HepG2 (cell line): Measurements from ENCODE around the gene SURF6. TPM values are rescaled to one million over a fixed set of nuclear protein-coding genes. Genes with fewer than 3 reads are reported as not detected.

Source experiments
- AKAP8 ChIP-seq: sonication (generic); formaldehyde crosslinking; IDR thresholded peaks from 2 replicates; pipeline ENCODE4 v1.5.1; 2020; ENCODE audit warnings: mild to moderate bottlenecking, missing genetic modification reagents
- ATF7-NPFF ChIP-seq: sonication (generic); formaldehyde crosslinking; IDR thresholded peaks from 2 replicates; pipeline ENCODE4 v1.8.1; 2023; ENCODE audit warnings: mild to moderate bottlenecking, low read depth, missing genetic modification reagents, moderate library complexity
- CTCF ChIP-seq: sonication (generic); formaldehyde crosslinking; IDR thresholded peaks from 2 replicates; pipeline ENCODE4 v1.5.0; 2020; ENCODE audit warnings: mild to moderate bottlenecking, missing genetic modification reagents, moderate library complexity
- GTF3A ChIP-seq: sonication (generic); formaldehyde crosslinking; conservative IDR thresholded peaks from 2 replicates; pipeline ENCODE4 v1.4.0; 2020; ENCODE audit warnings: mild to moderate bottlenecking, missing genetic modification reagents
- IKZF1 ChIP-seq: fragments of 450-650 bp; IDR thresholded peaks from 2 replicates; pipeline ENCODE4 v1.7.1; 2016
- MEIS1 ChIP-seq: sonication (generic); formaldehyde crosslinking; IDR thresholded peaks from 2 replicates; pipeline ENCODE4 v1.9.0; 2021; ENCODE audit warnings: mild to moderate bottlenecking, missing genetic modification reagents, moderate library complexity, borderline replicate concordance
- NFIB ChIP-seq: sonication (generic); formaldehyde crosslinking; IDR thresholded peaks from 2 replicates; pipeline ENCODE4 v1.9.0; 2021; ENCODE audit warnings: missing genetic modification reagents, mild to moderate bottlenecking, borderline replicate concordance
- POLR2AphosphoS2 ChIP-seq: IDR thresholded peaks from 2 replicates; pipeline ENCODE4 v1.6.1; 2011; ENCODE audit warnings: low read depth, low read length, improper control_type of control experiment
- ZFP90 ChIP-seq: sonication (generic); formaldehyde crosslinking; IDR thresholded peaks from 2 replicates; pipeline ENCODE4 v1.8.0; 2022; ENCODE audit warnings: missing genetic modification reagents, mild to moderate bottlenecking, inconsistent platforms, borderline replicate concordance
- ZNF160 ChIP-seq: sonication (generic); formaldehyde crosslinking; IDR thresholded peaks from 2 replicates; pipeline ENCODE4 v1.8.0; 2022; ENCODE audit warnings: mild to moderate bottlenecking, inconsistent platforms, missing genetic modification reagents
- ZNF17 ChIP-seq: sonication (generic); formaldehyde crosslinking; IDR thresholded peaks from 2 replicates; pipeline ENCODE4 v1.5.0; 2020; ENCODE audit warnings: mild to moderate bottlenecking, missing genetic modification reagents
- ZNF383 ChIP-seq: sonication (generic); formaldehyde crosslinking; IDR thresholded peaks from 2 replicates; pipeline ENCODE4 v1.4.0; 2020; ENCODE audit warnings: missing genetic modification reagents, mild to moderate bottlenecking, borderline replicate concordance
- ZNF431 ChIP-seq: sonication (generic); formaldehyde crosslinking; IDR thresholded peaks from 2 replicates; pipeline ENCODE4 v1.9.0; 2022; ENCODE audit warnings: missing genetic modification reagents, low read depth, mild to moderate bottlenecking, borderline replicate concordance
- ZNF547 ChIP-seq: sonication (generic); formaldehyde crosslinking; IDR thresholded peaks from 2 replicates; pipeline ENCODE4 v1.5.1; 2020; ENCODE audit warnings: mild to moderate bottlenecking, missing genetic modification reagents
- ZNF746 ChIP-seq: sonication (generic); formaldehyde crosslinking; IDR thresholded peaks from 2 replicates; pipeline ENCODE4 v1.8.0; 2022; ENCODE audit warnings: mild to moderate bottlenecking, missing genetic modification reagents
- ZNF780A ChIP-seq: sonication (generic); formaldehyde crosslinking; IDR thresholded peaks from 2 replicates; pipeline ENCODE4 v1.8.0; 2022; ENCODE audit warnings: mild to moderate bottlenecking, missing genetic modification reagents, moderate library complexity
- ZNF841 ChIP-seq: sonication (generic); formaldehyde crosslinking; IDR thresholded peaks from 2 replicates; pipeline ENCODE4 v1.8.1; 2023; ENCODE audit warnings: missing genetic modification reagents, borderline replicate concordance
- polyA plus RNA-seq, 8 experiments: library from polyadenylated mRNA; depleted of rRNA in 3 of 8; stranded (reverse) in 7 of 8; unstranded in 1 of 8; fragments of >200 nt; fragmentation: Illumina TruSeq in 4 of 8; extraction: Trizol in 4 of 8; gene quantifications; 2 replicates each; pipeline versions ENCODE4 v1.2.1 to v1.2.3, GENCODE V29; 2011 to 2016; ENCODE audit warnings: low read depth in 4 of 8, missing spikeins in 1 of 8, mixed read lengths in 1 of 8; ENCODE audit not compliant: insufficient read depth in 1 of 8
- total RNA-seq, 5 experiments: library from RNA; depleted of rRNA; stranded (reverse); fragments of >200 nt; fragmentation: Illumina TruSeq; extraction: Trizol; gene quantifications; 2 replicates each; pipeline ENCODE4 v1.2.3, GENCODE V29; 2016; ENCODE audit warnings: low read depth in 1 of 5
- TF ChIP-seq, protein P1 (sequence below): sonication (generic); formaldehyde crosslinking; conservative IDR thresholded peaks from 2 replicates; pipeline ENCODE4 v1.4.0; 2020; ENCODE audit warnings: missing genetic modification reagents
- TF ChIP-seq, protein P2 (sequence below): sonication (generic); formaldehyde crosslinking; IDR thresholded peaks from 2 replicates; pipeline ENCODE4 v1.4.0; 2020; ENCODE audit warnings: missing genetic modification reagents, borderline replicate concordance
- TF ChIP-seq, protein P3 (sequence below): sonication (generic); formaldehyde crosslinking; IDR thresholded peaks from 2 replicates; pipeline ENCODE4 v1.4.0; 2020; ENCODE audit warnings: low read depth, mild to moderate bottlenecking, missing genetic modification reagents

Gene SURF6
- total and polyA plus RNA-seq, 2 of the 13 experiments (the other 11 are each of a cell fraction or from before 2014, with no cell fraction given), result 5.9 to 14.7 TPM

- TF ChIP-seq, protein P1, sequence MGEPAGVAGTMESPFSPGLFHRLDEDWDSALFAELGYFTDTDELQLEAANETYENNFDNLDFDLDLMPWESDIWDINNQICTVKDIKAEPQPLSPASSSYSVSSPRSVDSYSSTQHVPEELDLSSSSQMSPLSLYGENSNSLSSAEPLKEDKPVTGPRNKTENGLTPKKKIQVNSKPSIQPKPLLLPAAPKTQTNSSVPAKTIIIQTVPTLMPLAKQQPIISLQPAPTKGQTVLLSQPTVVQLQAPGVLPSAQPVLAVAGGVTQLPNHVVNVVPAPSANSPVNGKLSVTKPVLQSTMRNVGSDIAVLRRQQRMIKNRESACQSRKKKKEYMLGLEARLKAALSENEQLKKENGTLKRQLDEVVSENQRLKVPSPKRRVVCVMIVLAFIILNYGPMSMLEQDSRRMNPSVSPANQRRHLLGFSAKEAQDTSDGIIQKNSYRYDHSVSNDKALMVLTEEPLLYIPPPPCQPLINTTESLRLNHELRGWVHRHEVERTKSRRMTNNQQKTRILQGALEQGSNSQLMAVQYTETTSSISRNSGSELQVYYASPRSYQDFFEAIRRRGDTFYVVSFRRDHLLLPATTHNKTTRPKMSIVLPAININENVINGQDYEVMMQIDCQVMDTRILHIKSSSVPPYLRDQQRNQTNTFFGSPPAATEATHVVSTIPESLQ (CRISPR knock-in tag), result no peak
- TF ChIP-seq CTCF (0 out of 2 replicates have a peak, but pooled peaks have one; percentile 7), GTF3A (CRISPR knock-in tag) (no peak), NFIB (CRISPR knock-in tag) (no peak), MEIS1 (CRISPR knock-in tag) (no peak), IKZF1 (no peak), ZNF17 (CRISPR knock-in tag) (no peak), ZNF780A (CRISPR knock-in tag) (0 out of 2 replicates have a peak, but pooled peaks have one; percentile 79), ZNF746 (CRISPR knock-in tag) (no peak), ZNF841 (CRISPR knock-in tag) (no peak), ZNF383 (no peak), ZNF547 (CRISPR knock-in tag) (peak; percentile 47; the same call in 1 of the 2 replicates), ATF7-NPFF (peak; percentile 83), ZFP90 (CRISPR knock-in tag) (peak; percentile 83; the same call in 1 of the 2 replicates), AKAP8 (CRISPR knock-in tag) (peak; percentile 35; the same call in 1 of the 2 replicates), POLR2AphosphoS2 (peak; percentile 85; the same call in 1 of the 2 replicates), ZNF431 (peak; percentile 38), ZNF160 (CRISPR knock-in tag) (peak; percentile 83; the same call in 1 of the 2 replicates)
- TF ChIP-seq, protein P2, sequence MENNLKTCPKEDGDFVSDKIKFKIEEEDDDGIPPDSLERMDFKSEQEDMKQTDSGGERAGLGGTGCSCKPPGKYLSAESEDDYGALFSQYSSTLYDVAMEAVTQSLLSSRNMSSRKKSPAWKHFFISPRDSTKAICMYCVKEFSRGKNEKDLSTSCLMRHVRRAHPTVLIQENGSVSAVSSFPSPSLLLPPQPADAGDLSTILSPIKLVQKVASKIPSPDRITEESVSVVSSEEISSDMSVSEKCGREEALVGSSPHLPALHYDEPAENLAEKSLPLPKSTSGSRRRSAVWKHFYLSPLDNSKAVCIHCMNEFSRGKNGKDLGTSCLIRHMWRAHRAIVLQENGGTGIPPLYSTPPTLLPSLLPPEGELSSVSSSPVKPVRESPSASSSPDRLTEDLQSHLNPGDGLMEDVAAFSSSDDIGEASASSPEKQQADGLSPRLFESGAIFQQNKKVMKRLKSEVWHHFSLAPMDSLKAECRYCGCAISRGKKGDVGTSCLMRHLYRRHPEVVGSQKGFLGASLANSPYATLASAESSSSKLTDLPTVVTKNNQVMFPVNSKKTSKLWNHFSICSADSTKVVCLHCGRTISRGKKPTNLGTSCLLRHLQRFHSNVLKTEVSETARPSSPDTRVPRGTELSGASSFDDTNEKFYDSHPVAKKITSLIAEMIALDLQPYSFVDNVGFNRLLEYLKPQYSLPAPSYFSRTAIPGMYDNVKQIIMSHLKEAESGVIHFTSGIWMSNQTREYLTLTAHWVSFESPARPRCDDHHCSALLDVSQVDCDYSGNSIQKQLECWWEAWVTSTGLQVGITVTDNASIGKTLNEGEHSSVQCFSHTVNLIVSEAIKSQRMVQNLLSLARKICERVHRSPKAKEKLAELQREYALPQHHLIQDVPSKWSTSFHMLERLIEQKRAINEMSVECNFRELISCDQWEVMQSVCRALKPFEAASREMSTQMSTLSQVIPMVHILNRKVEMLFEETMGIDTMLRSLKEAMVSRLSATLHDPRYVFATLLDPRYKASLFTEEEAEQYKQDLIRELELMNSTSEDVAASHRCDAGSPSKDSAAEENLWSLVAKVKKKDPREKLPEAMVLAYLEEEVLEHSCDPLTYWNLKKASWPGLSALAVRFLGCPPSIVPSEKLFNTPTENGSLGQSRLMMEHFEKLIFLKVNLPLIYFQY (CRISPR knock-in tag), result no peak; the same call in 1 of the 2 replicates
- TF ChIP-seq, protein P3, sequence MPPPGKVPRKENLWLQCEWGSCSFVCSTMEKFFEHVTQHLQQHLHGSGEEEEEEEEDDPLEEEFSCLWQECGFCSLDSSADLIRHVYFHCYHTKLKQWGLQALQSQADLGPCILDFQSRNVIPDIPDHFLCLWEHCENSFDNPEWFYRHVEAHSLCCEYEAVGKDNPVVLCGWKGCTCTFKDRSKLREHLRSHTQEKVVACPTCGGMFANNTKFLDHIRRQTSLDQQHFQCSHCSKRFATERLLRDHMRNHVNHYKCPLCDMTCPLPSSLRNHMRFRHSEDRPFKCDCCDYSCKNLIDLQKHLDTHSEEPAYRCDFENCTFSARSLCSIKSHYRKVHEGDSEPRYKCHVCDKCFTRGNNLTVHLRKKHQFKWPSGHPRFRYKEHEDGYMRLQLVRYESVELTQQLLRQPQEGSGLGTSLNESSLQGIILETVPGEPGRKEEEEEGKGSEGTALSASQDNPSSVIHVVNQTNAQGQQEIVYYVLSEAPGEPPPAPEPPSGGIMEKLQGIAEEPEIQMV (CRISPR knock-in tag), result 0 out of 2 replicates have a peak, but pooled peaks have one; percentile 31
Measured at GRCh38 chr9:133347985-133348717, 12.2 kb upstream of the SURF6 start, which contains the start of the genes MED22 and RPL7A (continued).
